Neural cell (in vitro differentiated cells): ENCODE data around the gene ALDH1A3. TPM values are rescaled to one million over a fixed set of nuclear protein-coding genes. Genes with fewer than 3 reads are reported as not detected.

Source experiments
- H2AFZ ChIP-seq: fragments of 200-600, 300-800 bp; sonication (generic), shearing (Covaris generic); 2 replicates; pipeline ENCODE4 v1.6.0; 2014; ENCODE audit warnings: low read depth, mild to moderate bottlenecking, antibody characterized with exemption, low read length, moderate library complexity
- H3F3A ChIP-seq: fragments of 200-600 bp; shearing (Covaris generic); 2 replicates; pipeline ENCODE4 v1.6.1; 2016; ENCODE audit warnings: mild to moderate bottlenecking, moderate library complexity, mixed read lengths, antibody characterized with exemption, low read length; ENCODE audit not compliant: insufficient read depth, poor library complexity, severe bottlenecking
- H3K27ac ChIP-seq: fragments of 200-600, 300-800 bp; sonication (generic), shearing (Covaris generic); 2 replicates; pipeline ENCODE4 v1.5.1; 2014; ENCODE audit warnings: mild to moderate bottlenecking, low read length, moderate library complexity
- H3K27me3 ChIP-seq: fragments of 300-800, 200-600 bp; sonication (generic), shearing (Covaris generic); 2 replicates; pipeline ENCODE4 v1.6.0; 2014; ENCODE audit warnings: mild to moderate bottlenecking, low read depth, low read length, moderate library complexity; ENCODE audit not compliant: insufficient read depth
- H3K36me3 ChIP-seq: fragments of 300-800, 200-600 bp; sonication (generic), shearing (Covaris generic); 2 replicates; pipeline ENCODE4 v1.5.1; 2014; ENCODE audit warnings: mild to moderate bottlenecking, antibody characterized with exemption, low read length, moderate library complexity; ENCODE audit not compliant: insufficient read depth
- H3K4me2 ChIP-seq: fragments of 300-800, 200-600 bp; sonication (generic), shearing (Covaris generic); 2 replicates; pipeline ENCODE4 v1.6.0; 2014; ENCODE audit warnings: mild to moderate bottlenecking, low read length
- H3K4me3 ChIP-seq: fragments of 300-800, 200-600 bp; sonication (generic), shearing (Covaris generic); 2 replicates; pipeline ENCODE4 v1.5.1; 2014; ENCODE audit warnings: mild to moderate bottlenecking, low read length, moderate library complexity
- H3K79me2 ChIP-seq: fragments of 200-600 bp; shearing (Covaris generic); replicated peaks from 2 replicates; pipeline ENCODE4 v1.6.0; 2014; ENCODE audit warnings: mild to moderate bottlenecking, low read length, moderate library complexity; ENCODE audit not compliant: insufficient read depth
- H3K9ac ChIP-seq: fragments of 300-800, 200-600 bp; sonication (generic), shearing (Covaris generic); 2 replicates; pipeline ENCODE4 v1.6.1; 2016; ENCODE audit warnings: mild to moderate bottlenecking, low read length, mixed read lengths
- H3K9me2 ChIP-seq: fragments of 200-600 bp; shearing (Covaris generic); 2 replicates; pipeline ENCODE4 v1.6.1; 2016; ENCODE audit warnings: mild to moderate bottlenecking, low read length, mixed read lengths; ENCODE audit not compliant: insufficient read depth
- H3K9me3 ChIP-seq: fragments of 200-600, 300-800 bp; sonication (generic), shearing (Covaris generic); 2 replicates; pipeline ENCODE4 v1.6.1; 2016; ENCODE audit warnings: mild to moderate bottlenecking, mixed run types, low read length, moderate library complexity, mixed read lengths
- H4K20me1 ChIP-seq: fragments of 200-600 bp; shearing (Covaris generic); 2 replicates; pipeline ENCODE4 v1.6.1; 2016; ENCODE audit warnings: mild to moderate bottlenecking, mixed run types; ENCODE audit not compliant: insufficient read depth
- EP300 ChIP-seq: fragments of 450-650 bp; conservative IDR thresholded peaks from 2 replicates; pipeline ENCODE4 v1.6.1; 2014; ENCODE audit warnings: antibody characterized with exemption, mild to moderate bottlenecking, moderate library complexity; ENCODE audit not compliant: poor library complexity, severe bottlenecking
- EZH2 ChIP-seq: fragments of 200-600, 300-800 bp; shearing (Covaris generic), sonication (generic); IDR thresholded peaks from 2 replicates; pipeline ENCODE4 v1.6.1; 2014; ENCODE audit warnings: antibody characterized with exemption, low read length, borderline replicate concordance, mild to moderate bottlenecking; ENCODE audit not compliant: insufficient read depth, poor library complexity, severe bottlenecking
- MXI1 ChIP-seq: fragments of 450-650 bp; conservative IDR thresholded peaks from 2 replicates; pipeline ENCODE4 v1.6.1; 2014; ENCODE audit warnings: antibody characterized with exemption, mild to moderate bottlenecking; ENCODE audit not compliant: poor library complexity, severe bottlenecking
- POLR2AphosphoS5 ChIP-seq: IDR thresholded peaks from 2 replicates; pipeline ENCODE4 v1.6.1; 2012
- RAD21 ChIP-seq: fragments of 450-650 bp; conservative IDR thresholded peaks from 2 replicates; pipeline ENCODE4 v1.6.1; 2014; ENCODE audit warnings: antibody characterized with exemption, mild to moderate bottlenecking, moderate library complexity
- REST ChIP-seq: IDR thresholded peaks from 2 replicates; pipeline ENCODE4 v1.6.1; 2012; ENCODE audit warnings: borderline replicate concordance
- SMC3 ChIP-seq: fragments of 450-650 bp; conservative IDR thresholded peaks from 2 replicates; pipeline ENCODE4 v1.6.1; 2014; ENCODE audit warnings: antibody characterized with exemption, mild to moderate bottlenecking, moderate library complexity; ENCODE audit not compliant: poor library complexity
- TAF1 ChIP-seq: IDR thresholded peaks from 2 replicates; pipeline ENCODE4 v1.6.1; 2012; ENCODE audit warnings: low read depth
- polyA plus RNA-seq: library from polyadenylated mRNA; depleted of rRNA; stranded (reverse); fragments of >200 nt; gene quantifications from 2 replicates; pipeline ENCODE4 v1.2.3, GENCODE V29; 2014

Gene ALDH1A3
- polyA plus RNA-seq, 1 donor from 2014 or later: 0.06 TPM

DNA sequence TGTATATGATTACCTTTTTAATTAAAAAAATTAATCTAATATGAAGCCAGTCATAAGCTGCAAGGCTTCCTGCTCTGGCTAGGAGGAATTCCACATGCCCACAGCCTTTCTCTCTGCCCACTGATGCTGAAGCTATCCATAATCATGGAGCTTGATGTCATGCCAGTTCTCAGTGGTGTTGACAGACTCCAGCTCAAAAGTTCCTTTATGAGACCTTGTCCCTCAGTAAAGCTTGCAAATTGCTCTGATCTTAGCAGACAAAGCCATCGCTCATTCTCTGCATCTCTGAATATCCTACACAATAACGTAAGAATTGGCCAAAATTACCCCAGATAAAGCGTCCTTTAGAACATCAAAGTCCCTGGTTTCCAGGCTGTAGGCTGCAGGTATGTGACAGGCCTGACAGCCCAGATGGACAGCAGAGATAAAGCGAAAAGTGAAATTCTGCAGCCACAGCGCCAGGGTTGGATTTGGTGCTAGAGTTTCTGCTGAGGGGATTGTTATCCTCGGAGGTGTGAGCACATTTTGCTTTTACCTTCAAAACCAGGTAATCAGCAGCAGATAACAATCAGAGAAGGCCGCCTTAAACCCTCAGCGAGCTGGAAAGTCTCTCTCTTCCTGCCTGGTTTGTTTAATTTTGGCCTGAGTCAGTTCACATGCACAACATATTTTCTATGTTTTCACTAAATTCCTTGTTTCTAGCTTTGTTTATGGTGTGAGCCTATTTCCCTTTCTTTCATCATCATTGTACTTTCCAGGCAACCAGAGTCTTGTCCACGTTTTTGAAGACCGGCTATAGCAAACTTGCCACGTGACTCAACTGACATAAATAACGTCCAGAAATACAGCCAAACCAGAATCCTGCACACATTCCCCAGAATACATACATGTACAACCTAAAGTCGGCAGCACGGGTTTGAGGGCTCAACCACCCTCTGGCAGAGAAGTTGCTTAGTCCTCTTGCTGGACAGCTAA, 36.6 kb upstream of the ALDH1A3 start:
- Histone ChIP-seq H3F3A (no peaks in the 10 kb centered on the region), H4K20me1 (no peaks in the 10 kb centered on the region), H3K9ac (no peak overlapping the region), H3K9me2 (no peaks in the 10 kb centered on the region), H3K9me3 (no peaks in the 10 kb centered on the region), H3K36me3 (no peaks in the 10 kb centered on the region), H3K79me2 (no peaks in the 10 kb centered on the region), H3K4me3 (no peak overlapping the region), H3K27ac (no peak overlapping the region), H3K4me2 (no peak overlapping the region), H2AFZ (no peak overlapping the region), H3K27me3 (no peaks in the 10 kb centered on the region)
- no peak for TF ChIP-seq REST

DNA sequence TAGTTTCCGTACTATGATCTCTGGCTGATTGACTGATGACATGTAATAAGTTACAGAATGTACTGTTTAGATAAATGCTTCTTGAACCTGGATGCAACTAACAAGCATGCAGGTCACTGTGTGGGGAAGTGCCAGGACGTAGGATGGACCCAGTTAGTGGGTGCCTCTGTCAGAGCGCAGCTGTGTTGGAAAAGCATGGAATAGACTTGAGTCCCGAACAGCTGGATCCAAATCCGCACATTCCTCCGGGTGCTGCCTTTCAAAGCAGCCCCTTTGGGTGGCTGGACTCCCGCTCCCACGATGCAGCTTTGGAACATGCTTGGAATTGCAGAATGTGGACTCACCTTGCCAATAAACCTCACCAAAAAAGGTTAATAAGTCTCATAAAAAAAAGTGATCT, 35.5 kb upstream of the ALDH1A3 start:
- H3K36me3 ChIP-seq: no peaks in the 10 kb centered on the region
- no peak overlapping the region for H3K9ac ChIP-seq
- no peak overlapping the region for H3K27ac ChIP-seq
- no peaks in the 10 kb centered on the region for H3K9me3 ChIP-seq
- no peak for TF ChIP-seq EZH2
- TF ChIP-seq POLR2AphosphoS5: no peak
- no peak for TF ChIP-seq REST
- TF ChIP-seq TAF1: no peak
- TF ChIP-seq MXI1: no peak
- TF ChIP-seq SMC3: no peak
- TF ChIP-seq EP300: no peak
- no peak for TF ChIP-seq RAD21
- H3F3A ChIP-seq: no peaks in the 10 kb centered on the region
- no peak overlapping the region for H2AFZ ChIP-seq
- H3K27me3 ChIP-seq: no peaks in the 10 kb centered on the region
- H3K4me3 ChIP-seq: no peak overlapping the region
- H4K20me1 ChIP-seq: no peaks in the 10 kb centered on the region
- H3K79me2 ChIP-seq: no peaks in the 10 kb centered on the region
- no peaks in the 10 kb centered on the region for H3K9me2 ChIP-seq
- H3K4me2 ChIP-seq: no peak overlapping the region
